ENCODE measurements around the gene TRIM23.
A peak's percentile ranks its signal among the peaks of the same experiment; 100 is the strongest.
"Not testable (repeated sequence)": the region's sequence is repeated elsewhere in the genome, so short reads cannot be mapped to it uniquely, and the experiment has no call there.

Gene TRIM23

DNA sequence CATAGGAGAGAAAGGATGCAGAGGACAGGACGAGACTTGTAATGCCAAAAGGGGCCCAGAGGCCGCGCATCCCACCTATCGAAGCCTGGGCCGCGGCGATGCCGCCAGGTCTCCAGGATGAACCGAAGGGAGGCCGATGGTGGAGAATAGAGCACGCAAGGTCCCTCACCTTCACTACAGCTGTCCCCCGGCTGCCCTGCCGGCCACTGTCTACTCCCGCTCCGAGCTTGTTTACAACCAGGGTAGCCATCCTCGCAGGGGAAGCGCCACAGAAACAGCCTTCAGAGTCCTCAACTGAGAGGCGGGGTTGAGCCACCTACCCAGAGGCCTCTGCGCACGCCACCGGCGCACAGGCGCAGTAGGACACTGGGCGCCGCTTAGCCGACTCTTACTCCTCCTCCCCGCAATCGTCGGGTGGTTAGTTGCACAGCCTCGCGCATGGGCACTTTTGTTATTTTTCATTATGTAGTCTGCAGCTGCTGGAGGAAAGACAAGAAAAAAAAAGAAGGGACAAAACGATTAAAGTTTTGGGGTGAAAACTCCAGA, at the start of gene TRIM23:
TRIM23 (minus strand) TSS at position 309 of the 546 bp plus-strand sequence; CDS start at position 250, 59 bp downstream.
- DNase-seq (ENCODE audit: low read depth), result peak; percentile 95

GRCh38 chr5:65672796-65673195, 48.7 kb upstream of the TRIM23 start:
- peak; percentile 89 for DNase-seq (ENCODE audit: low read depth)

- no peak for DNase-seq (ENCODE audit: low read depth)
These were observed 44.6 kb upstream of the TRIM23 start for GRCh38 chr5:65668696-65669095.

DNA sequence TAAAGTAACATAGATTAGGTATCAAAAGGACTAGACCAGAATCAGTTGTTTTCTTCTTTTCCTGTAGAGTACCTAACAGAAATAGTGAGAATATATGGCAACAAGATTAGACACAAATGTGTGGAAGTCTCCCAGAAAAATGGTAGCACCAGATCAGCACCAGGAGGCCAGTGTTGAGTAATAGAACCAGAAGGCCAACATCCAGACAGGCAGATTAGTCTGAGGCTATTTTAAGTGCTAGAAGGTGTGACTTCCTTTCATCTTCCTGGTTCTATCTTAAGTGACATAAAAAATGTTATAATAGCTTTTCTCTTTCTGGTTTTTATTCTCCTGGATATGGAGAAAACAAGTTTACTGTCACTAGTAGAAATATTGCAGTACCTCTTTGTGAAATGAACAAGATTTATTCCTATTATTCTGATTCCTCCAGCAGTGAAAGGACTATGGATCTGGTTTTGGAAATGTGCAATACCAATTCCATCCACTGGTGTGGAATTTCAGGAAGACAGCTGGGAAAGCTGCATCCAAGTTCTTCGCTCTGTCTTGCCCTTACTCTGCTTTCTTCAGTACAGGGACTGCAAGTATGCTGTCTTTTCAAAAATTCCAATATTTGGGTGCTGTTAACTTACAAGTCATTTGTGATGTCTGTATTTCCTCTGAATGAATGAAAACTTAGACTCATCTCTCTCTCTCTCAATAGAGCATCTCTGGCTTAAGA, 39.8 kb upstream of the TRIM23 start:
- peak; percentile 11 for DNase-seq (ENCODE audit: low read depth)

- DNase-seq (ENCODE audit: low read depth), result no peak
These were observed 30.6 kb upstream of the TRIM23 start for GRCh38 chr5:65654713-65655112.

DNA sequence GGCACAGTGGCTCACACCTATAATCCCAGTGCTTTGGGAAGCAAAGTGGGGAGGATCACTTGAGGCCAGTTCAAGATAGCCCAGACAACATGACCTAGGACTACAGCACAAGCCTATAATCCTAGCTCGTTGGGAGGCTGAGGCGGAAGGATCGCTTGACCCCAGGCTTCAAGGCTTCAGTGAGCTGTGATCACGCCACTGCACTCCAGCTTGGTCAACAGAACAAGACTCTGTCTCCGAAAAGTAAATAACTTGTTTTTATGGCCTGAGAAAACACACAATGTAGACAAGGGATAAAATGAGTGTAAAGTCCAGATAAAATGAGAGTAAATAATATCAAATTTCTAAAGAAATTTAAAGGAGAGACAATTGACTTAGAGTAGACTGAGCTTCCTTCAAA, 27.0 kb upstream of the TRIM23 start:
- DNase-seq (ENCODE audit: low read depth), result no peak

- DNase-seq (ENCODE audit: low read depth), result no peak
These were observed 23.8 kb upstream of the TRIM23 start for GRCh38 chr5:65647941-65648340.

DNA sequence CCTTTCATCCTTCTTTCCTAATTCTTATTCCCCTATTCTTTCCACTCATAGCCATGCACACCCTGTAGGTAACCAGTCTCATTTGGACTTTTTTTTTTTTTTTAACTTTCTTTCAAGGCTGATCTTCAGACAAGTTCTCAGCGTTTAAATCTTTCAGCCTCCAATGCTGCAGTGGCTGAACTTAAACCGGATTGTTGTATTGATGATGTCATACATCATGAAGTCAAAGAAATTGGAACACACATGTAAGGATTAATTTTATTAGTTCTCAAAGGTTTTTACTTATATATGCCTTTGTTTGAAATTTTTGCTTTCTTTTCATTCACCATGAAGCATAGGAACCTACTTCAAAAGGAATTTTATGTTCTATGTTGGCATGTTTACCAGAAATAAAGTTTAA, 22.8 kb upstream of the TRIM23 start:
- no peak for DNase-seq (ENCODE audit: low read depth)

- peak; percentile 21 for DNase-seq (ENCODE audit: low read depth)
These were observed 16.1 kb upstream of the TRIM23 start for GRCh38 chr5:65640240-65640639.

GRCh38 chr5:65630981-65631380, 6.8 kb upstream of the TRIM23 start:
- no peak for DNase-seq (ENCODE audit: low read depth)

DNA sequence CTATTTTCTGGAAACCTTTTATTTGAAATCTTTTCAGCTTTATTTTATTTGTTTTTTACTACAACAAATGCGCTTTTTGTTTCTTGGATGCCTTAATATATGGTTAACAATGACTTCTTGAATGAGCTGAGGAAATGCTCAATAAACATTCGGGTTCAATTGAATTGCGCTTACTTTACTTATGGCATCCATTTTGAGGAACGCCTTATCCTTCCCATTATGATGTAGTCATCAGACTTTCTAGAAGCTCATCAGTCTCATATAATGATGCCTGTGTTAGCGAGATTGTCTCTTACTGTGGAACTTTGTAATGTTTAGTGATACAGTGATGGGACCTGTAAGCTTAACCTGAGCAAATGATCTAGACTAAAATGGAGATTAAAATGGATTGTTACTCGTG, 1.6 kb upstream of the TRIM23 start:
- no peak for DNase-seq (ENCODE audit: low read depth)

- peak; percentile 86 for DNase-seq (ENCODE audit: low read depth)
These were observed 730 bp upstream of the TRIM23 start, which contains the start of the genes SHLD3 and TRAPPC13 for GRCh38 chr5:65624571-65625555. Gene SHLD3 (plus strand): TSS chr5:65625027. CDS start chr5:65629588, 4,561 bp downstream. Gene TRAPPC13 (plus strand): TSS chr5:65625027. CDS start chr5:65625061, 34 bp downstream.

- no peak for DNase-seq (ENCODE audit: low read depth)
These were observed 651 bp downstream of the TRIM23 start for GRCh38 chr5:65623482-65623881.

DNA sequence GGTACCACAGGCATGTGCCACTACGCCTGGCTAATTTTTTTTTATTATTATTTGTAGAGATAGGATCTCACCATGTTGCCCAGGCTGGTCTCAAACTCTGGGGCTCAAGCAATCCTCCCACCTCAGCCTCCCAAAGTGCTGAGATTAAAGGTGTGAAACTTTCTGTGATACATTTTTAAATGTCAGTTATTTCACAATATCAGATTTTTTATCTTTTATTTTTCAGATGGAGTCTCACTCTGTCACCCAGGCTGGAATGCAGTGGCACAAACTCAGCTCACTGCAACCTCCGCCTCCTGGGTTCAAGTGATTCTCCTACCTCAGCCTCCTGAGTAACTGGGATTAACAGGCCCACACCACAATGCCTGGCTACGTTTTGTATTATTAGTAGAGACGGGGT, 2.2 kb downstream of the TRIM23 start:
- DNase-seq (ENCODE audit: low read depth), result not testable (repeated sequence)

DNA sequence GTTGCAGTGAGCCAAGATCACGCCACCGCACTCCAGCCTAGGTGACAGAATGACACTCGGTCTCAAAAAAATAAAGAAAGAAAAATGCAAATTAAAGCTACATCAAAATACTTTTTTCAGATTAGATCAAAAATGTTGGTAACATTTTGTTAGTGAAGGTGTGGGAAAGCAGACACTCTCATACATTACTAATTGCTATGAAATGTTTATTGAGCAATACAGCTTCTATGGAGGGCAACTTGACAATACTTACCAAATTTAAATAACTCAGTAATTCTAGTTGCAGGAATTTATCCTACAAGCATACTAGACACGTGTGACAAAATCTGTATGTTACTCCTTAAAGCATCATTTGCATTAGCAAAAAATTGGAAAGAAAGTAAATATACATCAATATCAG, 4.1 kb downstream of the TRIM23 start:
- peak; percentile 17 for DNase-seq (ENCODE audit: low read depth)

- DNase-seq (ENCODE audit: low read depth), result no peak
These were observed 11.7 kb downstream of the TRIM23 start for GRCh38 chr5:65612298-65612907.

DNA sequence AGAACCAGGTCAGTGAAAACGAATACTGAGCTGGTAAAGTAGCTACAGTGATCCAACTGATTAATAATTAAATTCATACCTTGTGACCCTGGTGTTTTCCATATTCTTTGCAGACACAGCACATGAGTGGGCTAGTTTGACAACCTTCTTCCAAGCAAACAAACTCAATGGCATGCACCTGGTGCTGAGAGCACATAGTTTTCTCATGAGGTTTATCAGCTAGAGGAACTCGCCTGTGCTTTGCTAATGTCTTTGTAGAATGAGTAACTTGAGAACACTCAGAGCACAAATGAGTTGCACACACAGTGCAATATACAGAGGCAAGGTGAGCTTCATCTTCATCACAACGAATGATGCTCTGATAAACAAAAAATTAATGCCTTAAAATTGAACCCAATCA, 12.6 kb downstream of the TRIM23 start:
- DNase-seq (ENCODE audit: low read depth), result peak; percentile 69

GRCh38 chr5:65601761-65602160, 22.4 kb downstream of the TRIM23 start:
- not testable (repeated sequence) for DNase-seq (ENCODE audit: low read depth)

DNA sequence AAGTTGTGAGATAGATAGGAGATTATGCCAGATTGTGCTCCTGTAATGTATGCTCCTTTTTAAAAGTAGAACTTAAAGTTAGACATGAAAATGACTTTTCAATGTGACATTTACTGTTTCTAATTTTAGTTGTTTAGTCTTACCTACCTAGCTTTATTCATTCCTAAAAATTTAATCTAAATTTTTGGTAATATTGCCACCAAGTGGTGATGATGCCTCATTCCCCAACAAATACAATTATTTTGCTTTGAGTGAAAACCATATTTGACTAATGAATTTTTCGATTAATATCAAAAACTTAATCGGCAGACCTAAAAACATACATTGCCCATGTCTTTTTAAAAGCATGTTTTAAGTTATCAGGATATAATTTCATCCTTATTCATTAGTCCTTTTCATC, 35.4 kb downstream of the TRIM23 start:
- no peak for DNase-seq (ENCODE audit: low read depth)

- DNase-seq (ENCODE audit: low read depth), result peak; percentile 11
These were observed 47.0 kb downstream of the TRIM23 start for GRCh38 chr5:65577141-65577540.

GRCh38 chr5:65570598-65571226, 53.4 kb downstream of the TRIM23 start:
- no peak for DNase-seq (ENCODE audit: low read depth)

GRCh38 chr5:65566505-65566904, 57.6 kb downstream of the TRIM23 start:
- no peak for DNase-seq (ENCODE audit: low read depth)
